ENCODE data around the gene KRTAP6-1.

The KRTAP6-1 gene

GRCh38 chr21:30616125-30616524 lies 2.4 kb upstream of the KRTAP6-1 start, which contains the start of gene KRTAP20-1:
Gene KRTAP20-1, plus strand, starts transcription at chr21:30616425. Its CDS starts 30 bp downstream, at chr21:30616455.
- Histone ChIP-seq H3K9me3 (no peaks in the 10 kb centered on the region), H3K36me3 (no peaks in the 10 kb centered on the region), H3K27me3 (no peaks in the 10 kb centered on the region), H3K4me1 (no peaks in the 10 kb centered on the region; the same call in 1 of the 2 replicates), H3K4me3 (ENCODE audit: low read depth, low read length) (no peak within 1 kb of the TSS)
- no peak for TF ChIP-seq CTCF (IDR thresholded peaks at IDR 0.05; ENCODE audit: low read depth, low read length)
- no peak for DNase-seq

GRCh38 chr21:30615199-30615598 lies 1.5 kb upstream of the KRTAP6-1 start:
- Histone ChIP-seq H3K4me3 (ENCODE audit: low read depth, low read length) (no peak overlapping the region), H3K27me3 (no peaks in the 10 kb centered on the region), H3K4me1 (no peaks in the 10 kb centered on the region; the same call in 1 of the 2 replicates)

GRCh38 chr21:30612132-30612531 lies 1.6 kb downstream of the KRTAP6-1 start:
- Histone ChIP-seq H3K9me3 (no peaks in the 10 kb centered on the region), H3K4me1 (no peaks in the 10 kb centered on the region; the same call in 1 of the 2 replicates), H3K4me3 (ENCODE audit: low read depth, low read length) (no peak overlapping the region), H3K27me3 (no peaks in the 10 kb centered on the region), H3K36me3 (no peaks in the 10 kb centered on the region)
- no peak for TF ChIP-seq CTCF (IDR thresholded peaks at IDR 0.05; ENCODE audit: low read depth, low read length)
- DNase-seq, result no peak

More at GRCh38 chr21:30615199-30615598, 1.5 kb upstream of the KRTAP6-1 start:
- TF ChIP-seq CTCF (IDR thresholded peaks at IDR 0.05; ENCODE audit: low read depth, low read length), result no peak
- Histone ChIP-seq H3K9me3 (no peaks in the 10 kb centered on the region), H3K36me3 (no peaks in the 10 kb centered on the region)
- DNase-seq, result no peak

GRCh38 chr21:30605968-30606367 lies 7.8 kb downstream of the KRTAP6-1 start:
- Histone ChIP-seq H3K27me3 (no peaks in the 10 kb centered on the region), H3K4me3 (ENCODE audit: low read depth, low read length) (no peak overlapping the region), H3K9me3 (no peaks in the 10 kb centered on the region), H3K36me3 (no peaks in the 10 kb centered on the region), H3K4me1 (no peaks in the 10 kb centered on the region)
- DNase-seq, result no peak
- TF ChIP-seq CTCF (IDR thresholded peaks at IDR 0.05; ENCODE audit: low read depth, low read length), result no peak

- no peak for DNase-seq
- no peak for TF ChIP-seq CTCF (IDR thresholded peaks at IDR 0.05; ENCODE audit: low read depth, low read length)
- Histone ChIP-seq H3K9me3 (no peaks in the 10 kb centered on the region; the same call in 1 of the 2 replicates), H3K4me3 (ENCODE audit: low read depth, low read length) (no peak within 1 kb of the TSS), H3K36me3 (no peaks in the 10 kb centered on the region), H3K27me3 (no peaks in the 10 kb centered on the region), H3K4me1 (no peaks in the 10 kb centered on the region)
Measured at GRCh38 chr21:30600787-30601186, 12.9 kb downstream of the KRTAP6-1 start, which contains the start of gene KRTAP22-1. Gene KRTAP22-1, plus strand, starts transcription at chr21:30601087.

GRCh38 chr21:30598802-30599201 lies 14.9 kb downstream of the KRTAP6-1 start, which contains the start of gene KRTAP6-2:
Gene KRTAP6-2, minus strand, starts transcription at chr21:30598902. Its CDS starts 28 bp downstream, at chr21:30598874.
- Histone ChIP-seq H3K27me3 (no peaks in the 10 kb centered on the region), H3K4me3 (ENCODE audit: low read depth, low read length) (no peak within 1 kb of the TSS), H3K36me3 (no peaks in the 10 kb centered on the region), H3K9me3 (no peaks in the 10 kb centered on the region; the same call in 1 of the 2 replicates), H3K4me1 (no peaks in the 10 kb centered on the region)
- TF ChIP-seq CTCF (IDR thresholded peaks at IDR 0.05; ENCODE audit: low read depth, low read length), result no peak
- DNase-seq, result no peak
